Upper lobe of left lung (tissue), 4 donors: ENCODE measurements around the gene BTRC.

Experiments used
- EP300 ChIP-seq, 4 donors: sonication (generic); formaldehyde crosslinking; IDR thresholded peaks; one replicate each; pipeline ENCODE4 v1.5.1; 2017; ENCODE audit warnings: antibody characterized with exemption in 4 of 4, control low read depth in 2 of 4
- TF ChIP-seq, protein P1 (sequence below), 6 experiments: fragments of 450-650 bp in 4 of 6; fragments of 200-600 bp in 2 of 6; sonication (generic) in 2 of 6; IDR thresholded peaks; one replicate each; pipeline ENCODE4 v1.5.1; 2016 to 2019; ENCODE audit warnings: antibody characterized with exemption in 6 of 6

- TF ChIP-seq, protein P1, sequence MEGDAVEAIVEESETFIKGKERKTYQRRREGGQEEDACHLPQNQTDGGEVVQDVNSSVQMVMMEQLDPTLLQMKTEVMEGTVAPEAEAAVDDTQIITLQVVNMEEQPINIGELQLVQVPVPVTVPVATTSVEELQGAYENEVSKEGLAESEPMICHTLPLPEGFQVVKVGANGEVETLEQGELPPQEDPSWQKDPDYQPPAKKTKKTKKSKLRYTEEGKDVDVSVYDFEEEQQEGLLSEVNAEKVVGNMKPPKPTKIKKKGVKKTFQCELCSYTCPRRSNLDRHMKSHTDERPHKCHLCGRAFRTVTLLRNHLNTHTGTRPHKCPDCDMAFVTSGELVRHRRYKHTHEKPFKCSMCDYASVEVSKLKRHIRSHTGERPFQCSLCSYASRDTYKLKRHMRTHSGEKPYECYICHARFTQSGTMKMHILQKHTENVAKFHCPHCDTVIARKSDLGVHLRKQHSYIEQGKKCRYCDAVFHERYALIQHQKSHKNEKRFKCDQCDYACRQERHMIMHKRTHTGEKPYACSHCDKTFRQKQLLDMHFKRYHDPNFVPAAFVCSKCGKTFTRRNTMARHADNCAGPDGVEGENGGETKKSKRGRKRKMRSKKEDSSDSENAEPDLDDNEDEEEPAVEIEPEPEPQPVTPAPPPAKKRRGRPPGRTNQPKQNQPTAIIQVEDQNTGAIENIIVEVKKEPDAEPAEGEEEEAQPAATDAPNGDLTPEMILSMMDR (IDR thresholded peaks at IDR 0.05) = no peak
- no peak for TF ChIP-seq EP300 (IDR thresholded peaks at IDR 0.05)
These were observed 150.5 kb downstream of the BTRC start for GRCh38 chr10:101504438-101504837.
